ENCODE results near the gene THSD4. TPM values are rescaled to one million over a fixed set of nuclear protein-coding genes. Genes with fewer than 3 reads are reported as not detected.

THSD4 gene
- total and polyA plus RNA-seq, 3 experiments from 2014 or later, result not detected

DNA sequence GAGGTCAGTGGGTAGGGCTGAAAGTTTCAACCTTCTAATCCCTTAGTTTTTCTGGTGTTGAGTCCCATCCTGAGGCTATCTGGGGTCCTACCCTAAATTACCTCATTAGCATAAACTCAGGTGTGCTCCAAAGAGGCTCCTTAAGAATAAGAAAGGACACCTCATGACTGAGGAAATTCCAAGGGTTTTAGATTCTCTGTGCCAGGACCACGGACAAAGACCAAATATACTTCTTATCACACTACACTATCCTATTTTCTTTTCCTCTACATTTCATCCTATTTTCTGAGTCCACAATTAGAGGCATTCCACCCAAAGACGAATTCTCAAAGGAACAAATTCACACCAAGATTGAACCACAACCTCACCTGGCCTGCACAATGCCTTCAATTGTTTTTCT lies 9.8 kb upstream of the THSD4 start:
- Mint-ChIP-seq H3K4me1 (no peaks in the 10 kb centered on the region), H3K36me3 (no peaks in the 10 kb centered on the region), H3K27ac (no peak overlapping the region), H3K27me3 (peaks cover 17 to 40% of the 10 kb centered on the region in 2 donors), H3K9me3 (peaks cover 0 to 3% (median 0%) of the 10 kb centered on the region in 5 donors), H3K4me3 (no peak overlapping the region)
- no peaks in the 10 kb centered on the region for H3K9me3 ChIP-seq (ENCODE audit: low read length)
- no peaks in the 10 kb centered on the region for H3K27me3 ChIP-seq (ENCODE audit: insufficient read depth, low read length, poor library complexity, severe bottlenecking)
- ChIA-PET POLR2A (no interaction called here), CTCF (no interaction called here)
- H3K36me3 ChIP-seq (ENCODE audit: insufficient read depth, low read length), result no peaks in the 10 kb centered on the region
- DNase-seq, result no peak
- H3K4me1 ChIP-seq (ENCODE audit: insufficient read depth, low read length), result no peaks in the 10 kb centered on the region
- H3K4me3 ChIP-seq (ENCODE audit: low read length), result no peak overlapping the region
- no peak overlapping the region for H3K27ac ChIP-seq (ENCODE audit: low read depth, low read length)

DNA sequence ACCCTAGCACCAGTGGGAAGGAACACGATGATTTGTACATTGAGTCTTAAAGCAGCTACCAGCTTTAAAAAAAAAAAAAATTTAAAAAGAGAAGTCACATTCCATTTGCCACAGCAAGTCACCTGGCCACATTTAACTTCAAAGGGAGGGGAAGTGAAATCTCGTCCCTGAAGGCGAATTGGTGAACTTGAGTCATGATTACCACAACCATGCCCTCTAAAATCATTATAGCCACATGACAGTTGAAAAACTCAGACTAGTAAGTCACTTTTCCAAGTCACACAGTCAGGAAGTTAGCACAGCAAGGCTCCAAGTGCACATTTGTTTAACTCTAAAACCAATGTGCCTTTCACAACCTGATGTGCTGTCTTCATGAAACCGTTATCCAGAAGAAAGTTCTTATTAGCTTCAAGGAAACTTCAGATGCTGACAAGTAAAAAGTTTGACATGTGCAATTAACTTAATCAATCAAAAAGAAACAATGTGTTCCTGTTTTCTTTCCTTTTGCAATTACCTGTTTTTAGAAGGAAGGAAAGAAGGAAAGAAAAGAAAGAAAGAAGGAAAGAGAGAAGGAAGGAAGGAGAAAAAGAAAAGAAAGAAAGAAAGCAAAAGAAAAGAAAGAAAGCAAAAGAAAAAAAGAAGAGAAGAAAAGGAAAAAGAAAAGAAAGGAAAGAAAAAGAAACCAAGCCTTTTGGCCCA lies 8.3 kb upstream of the THSD4 start:
- DNase-seq, result no peak
- peaks cover 17 to 47% of the 10 kb centered on the region in 2 donors for H3K27me3 Mint-ChIP-seq
- no peaks in the 10 kb centered on the region for H3K36me3 ChIP-seq (ENCODE audit: insufficient read depth, low read length)
- H3K36me3 Mint-ChIP-seq, result no peaks in the 10 kb centered on the region
- no peak overlapping the region for H3K4me3 ChIP-seq (ENCODE audit: low read length)
- ChIA-PET POLR2A (no interaction called here), CTCF (no interaction called here)
- H3K27ac ChIP-seq (ENCODE audit: low read depth, low read length), result no peak overlapping the region
- H3K4me1 Mint-ChIP-seq, result no peaks in the 10 kb centered on the region
- H3K27me3 ChIP-seq (ENCODE audit: insufficient read depth, low read length, poor library complexity, severe bottlenecking), result no peaks in the 10 kb centered on the region
- peaks cover 0 to 3% (median 0%) of the 10 kb centered on the region in 5 donors for H3K9me3 Mint-ChIP-seq
- no peak overlapping the region for H3K27ac Mint-ChIP-seq
- no peaks in the 10 kb centered on the region for H3K4me1 ChIP-seq (ENCODE audit: insufficient read depth, low read length)
- H3K4me3 Mint-ChIP-seq, result no peak overlapping the region
- H3K9me3 ChIP-seq (ENCODE audit: low read length), result no peaks in the 10 kb centered on the region

DNA sequence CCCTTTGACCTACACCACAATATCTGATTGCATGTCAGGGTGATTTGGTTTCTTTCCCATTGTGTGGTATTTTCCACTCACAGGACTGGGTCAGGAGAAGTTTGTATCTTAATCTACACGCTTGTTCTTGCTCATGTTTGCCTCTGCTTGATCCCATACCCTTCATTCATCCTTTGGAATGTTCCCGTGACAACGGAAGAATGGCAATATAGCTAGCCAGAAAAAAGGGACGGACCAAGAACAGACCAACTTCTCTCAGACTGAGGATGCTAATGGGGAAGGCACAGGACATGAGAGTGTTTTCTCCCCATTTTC lies 7.8 kb upstream of the THSD4 start:
- Mint-ChIP-seq H3K27ac (no peak overlapping the region), H3K9me3 (peaks cover 0 to 3% (median 0%) of the 10 kb centered on the region in 5 donors), H3K27me3 (peaks cover 17 to 47% of the 10 kb centered on the region in 2 donors), H3K4me3 (no peak overlapping the region), H3K4me1 (no peaks in the 10 kb centered on the region), H3K36me3 (no peaks in the 10 kb centered on the region)
- ChIA-PET CTCF (no interaction called here), POLR2A (no interaction called here)
- H3K27ac ChIP-seq (ENCODE audit: low read depth, low read length), result no peak overlapping the region
- H3K36me3 ChIP-seq (ENCODE audit: insufficient read depth, low read length), result no peaks in the 10 kb centered on the region
- no peaks in the 10 kb centered on the region for H3K9me3 ChIP-seq (ENCODE audit: low read length)
- no peak for DNase-seq
- no peaks in the 10 kb centered on the region for H3K4me1 ChIP-seq (ENCODE audit: insufficient read depth, low read length)
- no peak overlapping the region for H3K4me3 ChIP-seq (ENCODE audit: low read length)
- no peaks in the 10 kb centered on the region for H3K27me3 ChIP-seq (ENCODE audit: insufficient read depth, low read length, poor library complexity, severe bottlenecking)

DNA sequence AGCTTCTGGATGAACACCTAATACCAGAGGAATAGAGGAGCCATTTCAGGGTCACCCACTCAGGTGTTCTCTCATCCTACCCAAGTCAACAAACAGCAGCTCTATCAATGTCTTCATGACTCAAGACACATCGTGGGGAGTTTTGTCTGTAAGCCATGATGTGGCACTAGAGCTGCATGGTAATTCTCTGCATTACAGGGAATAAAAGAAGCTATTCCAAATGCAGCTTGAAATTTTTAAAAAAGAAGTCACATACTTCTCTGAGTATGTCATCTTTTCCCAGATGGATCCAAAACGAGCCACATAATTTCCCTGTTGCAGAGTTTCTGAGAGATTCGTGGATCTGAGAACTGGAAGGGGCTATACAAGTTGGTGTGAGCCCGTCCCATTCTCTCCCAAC lies 6.1 kb upstream of the THSD4 start:
- Histone ChIP-seq H3K4me1 (ENCODE audit: insufficient read depth, low read length) (no peaks in the 10 kb centered on the region), H3K27ac (ENCODE audit: low read depth, low read length) (no peak overlapping the region), H3K4me3 (ENCODE audit: low read length) (no peak overlapping the region), H3K36me3 (ENCODE audit: insufficient read depth, low read length) (no peaks in the 10 kb centered on the region), H3K9me3 (ENCODE audit: low read length) (no peaks in the 10 kb centered on the region), H3K27me3 (ENCODE audit: insufficient read depth, low read length, poor library complexity, severe bottlenecking) (no peaks in the 10 kb centered on the region)
- ChIA-PET CTCF (no interaction called here), POLR2A (no interaction called here)
- peaks cover 0 to 3% (median 0%) of the 10 kb centered on the region in 5 donors for H3K9me3 Mint-ChIP-seq
- H3K27ac Mint-ChIP-seq, result no peak overlapping the region
- DNase-seq, result no peak
- no peak overlapping the region for H3K4me3 Mint-ChIP-seq
- H3K4me1 Mint-ChIP-seq, result no peaks in the 10 kb centered on the region
- peaks cover 15 to 52% of the 10 kb centered on the region in 2 donors for H3K27me3 Mint-ChIP-seq
- no peaks in the 10 kb centered on the region for H3K36me3 Mint-ChIP-seq

DNA sequence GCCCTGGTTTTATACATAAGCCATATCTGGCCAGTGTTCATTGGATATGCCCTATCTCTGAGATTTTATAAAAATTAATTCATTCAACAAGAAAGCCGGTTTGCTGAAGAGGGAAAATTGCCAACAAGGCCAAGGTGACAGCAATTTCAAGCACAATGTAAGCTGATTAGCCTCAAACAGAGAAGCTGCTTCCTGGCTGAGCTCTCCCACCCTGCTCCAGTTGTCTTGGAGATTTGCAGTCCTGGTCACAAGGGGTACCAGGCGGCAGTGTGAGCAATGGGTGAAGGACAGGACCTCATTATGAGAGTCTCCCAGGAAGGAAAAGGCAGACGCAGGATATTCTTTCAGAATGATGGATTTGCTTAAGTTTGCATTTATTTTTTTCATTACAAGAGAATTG lies 5.4 kb upstream of the THSD4 start:
- ChIA-PET POLR2A (no interaction called here), CTCF (no interaction called here)
- no peak overlapping the region for H3K4me3 Mint-ChIP-seq
- no peak for DNase-seq
- Histone ChIP-seq H3K9me3 (ENCODE audit: low read length) (no peaks in the 10 kb centered on the region), H3K4me3 (ENCODE audit: low read length) (no peak overlapping the region), H3K27ac (ENCODE audit: low read depth, low read length) (no peak overlapping the region), H3K4me1 (ENCODE audit: insufficient read depth, low read length) (no peaks in the 10 kb centered on the region), H3K27me3 (ENCODE audit: insufficient read depth, low read length, poor library complexity, severe bottlenecking) (no peaks in the 10 kb centered on the region), H3K36me3 (ENCODE audit: insufficient read depth, low read length) (no peaks in the 10 kb centered on the region)
- no peak overlapping the region for H3K27ac Mint-ChIP-seq
- peaks cover 23 to 54% of the 10 kb centered on the region in 2 donors for H3K27me3 Mint-ChIP-seq
- no peaks in the 10 kb centered on the region for H3K36me3 Mint-ChIP-seq
- H3K9me3 Mint-ChIP-seq, result peaks cover 0 to 3% (median 0%) of the 10 kb centered on the region in 5 donors
- peaks cover 0 to 4% (median 0%) of the 10 kb centered on the region in 3 donors for H3K4me1 Mint-ChIP-seq

DNA sequence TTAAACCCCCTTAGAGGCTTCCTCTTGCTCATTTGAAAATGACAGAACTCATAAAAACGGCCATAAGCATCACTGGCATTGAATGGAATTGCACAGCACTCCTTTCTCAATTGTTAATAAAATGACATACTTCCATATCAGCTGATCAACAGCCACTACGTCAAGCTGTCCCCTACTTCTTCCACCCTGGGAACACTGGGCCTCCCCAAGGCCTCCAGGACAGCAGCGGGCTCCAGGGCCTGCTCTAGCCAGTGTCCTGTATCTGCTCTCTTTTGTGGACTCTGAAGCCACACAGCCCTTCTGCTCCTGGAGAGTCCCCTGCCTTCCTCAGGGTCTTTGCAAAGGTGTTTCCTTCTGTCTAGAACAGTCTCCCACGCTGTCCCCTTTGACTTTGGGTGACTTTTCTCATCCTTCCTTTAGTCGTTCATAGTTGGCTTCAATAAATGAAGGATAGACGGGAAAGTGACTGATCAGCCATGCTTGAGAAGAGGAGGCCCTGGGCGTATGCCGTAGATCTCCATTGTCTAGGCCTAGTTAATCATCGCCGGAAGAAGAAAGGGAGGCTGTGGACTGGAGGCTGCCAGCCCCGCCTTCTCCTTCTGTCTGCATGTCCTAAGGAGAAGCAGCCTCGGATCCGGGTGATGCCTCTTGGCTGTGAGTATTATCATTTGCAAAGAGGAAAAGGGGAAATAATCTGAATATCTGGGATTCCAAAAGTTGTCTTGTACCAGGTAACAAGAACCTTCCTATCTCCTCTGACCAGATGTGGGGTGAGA lies 4.7 kb upstream of the THSD4 start:
- ChIA-PET POLR2A (no interaction called here), CTCF (no interaction called here)
- peaks cover 0 to 5% (median 0%) of the 10 kb centered on the region in 3 donors for H3K4me1 Mint-ChIP-seq
- H3K4me1 ChIP-seq (ENCODE audit: insufficient read depth, low read length), result no peaks in the 10 kb centered on the region
- no peak for DNase-seq
- H3K36me3 Mint-ChIP-seq, result no peaks in the 10 kb centered on the region
- H3K27ac Mint-ChIP-seq, result no peak overlapping the region
- no peaks in the 10 kb centered on the region for H3K9me3 ChIP-seq (ENCODE audit: low read length)
- peaks cover 21 to 52% of the 10 kb centered on the region in 2 donors for H3K27me3 Mint-ChIP-seq
- H3K4me3 ChIP-seq (ENCODE audit: low read length), result no peak overlapping the region
- no peaks in the 10 kb centered on the region for H3K36me3 ChIP-seq (ENCODE audit: insufficient read depth, low read length)
- H3K27ac ChIP-seq (ENCODE audit: low read depth, low read length), result no peak overlapping the region
- peak overlapping the region in 1 of 7 donors; percentile 18 for H3K4me3 Mint-ChIP-seq
- H3K27me3 ChIP-seq (ENCODE audit: insufficient read depth, low read length, poor library complexity, severe bottlenecking), result no peaks in the 10 kb centered on the region
- peaks cover 0 to 3% (median 0%) of the 10 kb centered on the region in 5 donors for H3K9me3 Mint-ChIP-seq

DNA sequence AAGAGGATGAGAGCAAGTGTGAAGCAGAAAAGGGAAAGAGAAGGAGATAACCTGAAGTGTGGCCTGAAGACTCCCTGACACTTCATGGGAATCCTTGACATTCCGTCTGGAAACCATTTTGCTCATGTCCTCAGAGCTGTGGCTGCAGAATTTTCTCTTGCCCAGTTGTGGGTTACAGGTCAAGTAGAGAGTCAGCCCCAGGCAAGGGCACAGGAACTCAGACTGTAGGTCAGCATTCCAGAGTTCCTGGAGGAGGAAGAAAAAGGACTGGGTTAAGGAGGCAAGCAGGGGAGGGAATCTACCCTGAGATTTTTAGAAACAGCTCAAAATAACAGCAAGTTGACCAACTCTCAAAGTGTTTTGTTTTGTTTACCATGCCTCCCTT lies 4.1 kb upstream of the THSD4 start:
- H3K27me3 ChIP-seq (ENCODE audit: insufficient read depth, low read length, poor library complexity, severe bottlenecking), result peaks cover 5% of the 10 kb centered on the region
- CTCF ChIA-PET, result no interaction called here
- peaks cover 0 to 3% (median 0%) of the 10 kb centered on the region in 5 donors for H3K9me3 Mint-ChIP-seq
- H3K27ac Mint-ChIP-seq, result no peak overlapping the region
- no peak overlapping the region for H3K4me3 ChIP-seq (ENCODE audit: low read length)
- no peak for DNase-seq
- H3K9me3 ChIP-seq (ENCODE audit: low read length), result no peaks in the 10 kb centered on the region
- peaks cover 0 to 8% (median 2%) of the 10 kb centered on the region in 3 donors for H3K4me1 Mint-ChIP-seq
- no peak overlapping the region for H3K27ac ChIP-seq (ENCODE audit: low read depth, low read length)
- H3K36me3 ChIP-seq (ENCODE audit: insufficient read depth, low read length), result no peaks in the 10 kb centered on the region
- H3K4me1 ChIP-seq (ENCODE audit: insufficient read depth, low read length), result no peaks in the 10 kb centered on the region
- H3K27me3 Mint-ChIP-seq, result peaks cover 19 to 51% of the 10 kb centered on the region in 2 donors
- no peaks in the 10 kb centered on the region for H3K36me3 Mint-ChIP-seq
- POLR2A ChIA-PET, result no interaction called here
- H3K4me3 Mint-ChIP-seq, result no peak overlapping the region

DNA sequence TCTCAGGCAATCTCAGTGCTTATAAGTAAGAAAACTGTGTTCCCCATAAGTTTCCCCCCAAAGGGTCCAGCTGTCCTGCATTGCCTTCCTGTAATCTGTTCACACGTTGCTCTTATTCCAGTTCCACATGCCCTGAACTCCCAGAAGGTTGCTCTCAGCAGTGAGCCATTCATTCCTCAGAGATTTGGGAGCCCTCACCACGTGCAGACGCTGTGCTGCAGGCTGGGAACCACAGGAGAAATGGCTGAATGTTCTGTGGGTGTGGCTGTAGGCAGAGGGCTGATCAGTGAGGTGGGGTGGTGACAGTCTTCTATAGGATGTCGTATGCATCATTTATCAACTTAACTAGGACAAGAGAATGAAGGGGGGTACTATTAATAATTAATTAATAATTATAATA lies 3.3 kb upstream of the THSD4 start:
- H3K36me3 ChIP-seq (ENCODE audit: insufficient read depth, low read length), result no peaks in the 10 kb centered on the region
- ChIA-PET CTCF (no interaction called here), POLR2A (no interaction called here)

More for the DNA sequence above, 3.3 kb upstream of the THSD4 start:
- no peak overlapping the region for H3K27ac ChIP-seq (ENCODE audit: low read depth, low read length)
- peaks cover 11% of the 10 kb centered on the region for H3K27me3 ChIP-seq (ENCODE audit: insufficient read depth, low read length, poor library complexity, severe bottlenecking)
- H3K27me3 Mint-ChIP-seq, result peaks cover 27 to 57% of the 10 kb centered on the region in 2 donors
- H3K27ac Mint-ChIP-seq, result no peak overlapping the region
- no peak for DNase-seq
- no peak overlapping the region for H3K4me3 ChIP-seq (ENCODE audit: low read length)
- H3K9me3 Mint-ChIP-seq, result peaks cover 0 to 3% (median 0%) of the 10 kb centered on the region in 5 donors
- no peaks in the 10 kb centered on the region for H3K4me1 ChIP-seq (ENCODE audit: insufficient read depth, low read length)
- H3K4me1 Mint-ChIP-seq, result peaks cover 2 to 13% (median 6%) of the 10 kb centered on the region in 3 donors
- H3K36me3 Mint-ChIP-seq, result no peaks in the 10 kb centered on the region
- no peak overlapping the region for H3K4me3 Mint-ChIP-seq
- no peaks in the 10 kb centered on the region for H3K9me3 ChIP-seq (ENCODE audit: low read length)

Data from CD8-positive, alpha-beta memory T cell (primary cell).